ENCODE data around the gene RBM44.
A peak's percentile ranks its signal among the peaks of the same experiment; 100 is the strongest.
"Not testable (repeated sequence)": the region's sequence is repeated elsewhere in the genome, so short reads cannot be mapped to it uniquely, and the experiment has no call there.

RBM44 gene

DNA sequence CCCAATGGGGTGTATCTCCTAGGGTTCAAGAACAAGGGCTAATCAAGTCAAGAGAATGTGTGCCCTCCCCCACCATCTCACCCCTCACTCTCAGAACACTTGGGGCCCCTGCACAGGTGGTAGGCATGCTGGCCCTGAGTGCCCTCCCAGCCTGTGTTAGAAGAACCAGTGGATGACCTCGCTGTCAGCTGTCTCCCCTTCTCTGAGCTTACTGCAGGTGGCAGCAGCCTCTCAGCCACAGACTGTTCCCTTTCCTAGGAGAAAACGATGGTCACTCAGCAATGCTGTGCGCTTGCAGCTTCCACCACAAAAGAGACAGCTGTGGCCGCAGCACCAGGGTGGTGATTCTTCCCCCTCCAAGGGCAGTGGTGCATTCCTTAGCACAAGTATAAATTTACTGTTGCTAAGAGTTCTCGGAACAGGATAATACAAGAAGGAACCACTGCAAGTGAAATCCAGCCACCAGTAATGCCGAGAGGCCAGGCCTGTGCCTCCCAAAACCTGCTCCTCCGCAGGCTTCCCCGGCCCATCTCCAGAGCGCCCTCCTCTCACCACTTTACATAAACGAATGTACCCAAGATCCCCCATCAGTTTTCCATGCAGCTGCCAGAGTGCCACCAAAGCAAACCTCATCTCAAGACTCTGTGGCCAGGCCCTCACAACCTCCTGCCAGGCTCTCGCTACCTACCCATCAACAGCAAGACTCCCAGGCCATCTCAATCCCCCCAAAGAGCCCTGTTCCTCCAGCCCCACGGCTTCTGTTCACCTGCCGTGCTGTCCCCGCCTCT lies 59.9 kb downstream of the RBM44 start:
- peak; percentile 86 for DNase-seq

DNA sequence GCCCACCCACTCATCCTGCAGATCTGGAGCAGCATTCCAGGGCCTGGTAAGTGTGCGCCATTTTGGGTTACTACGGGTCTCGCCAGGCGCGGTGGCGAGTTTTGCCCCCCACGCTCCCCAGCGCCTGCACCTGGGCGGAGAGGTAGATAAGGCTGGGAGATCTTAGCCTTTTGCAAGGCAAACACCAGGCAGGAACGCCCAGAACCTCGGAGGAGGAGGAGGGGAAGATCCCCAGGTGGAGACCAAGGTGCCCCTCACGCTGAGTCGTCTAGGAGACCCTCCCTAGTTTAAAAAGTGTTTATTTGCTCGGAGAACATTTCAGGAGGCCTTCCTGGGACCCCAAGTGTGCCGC lies 60.5 kb downstream of the RBM44 start:
- no peak for DNase-seq

DNA sequence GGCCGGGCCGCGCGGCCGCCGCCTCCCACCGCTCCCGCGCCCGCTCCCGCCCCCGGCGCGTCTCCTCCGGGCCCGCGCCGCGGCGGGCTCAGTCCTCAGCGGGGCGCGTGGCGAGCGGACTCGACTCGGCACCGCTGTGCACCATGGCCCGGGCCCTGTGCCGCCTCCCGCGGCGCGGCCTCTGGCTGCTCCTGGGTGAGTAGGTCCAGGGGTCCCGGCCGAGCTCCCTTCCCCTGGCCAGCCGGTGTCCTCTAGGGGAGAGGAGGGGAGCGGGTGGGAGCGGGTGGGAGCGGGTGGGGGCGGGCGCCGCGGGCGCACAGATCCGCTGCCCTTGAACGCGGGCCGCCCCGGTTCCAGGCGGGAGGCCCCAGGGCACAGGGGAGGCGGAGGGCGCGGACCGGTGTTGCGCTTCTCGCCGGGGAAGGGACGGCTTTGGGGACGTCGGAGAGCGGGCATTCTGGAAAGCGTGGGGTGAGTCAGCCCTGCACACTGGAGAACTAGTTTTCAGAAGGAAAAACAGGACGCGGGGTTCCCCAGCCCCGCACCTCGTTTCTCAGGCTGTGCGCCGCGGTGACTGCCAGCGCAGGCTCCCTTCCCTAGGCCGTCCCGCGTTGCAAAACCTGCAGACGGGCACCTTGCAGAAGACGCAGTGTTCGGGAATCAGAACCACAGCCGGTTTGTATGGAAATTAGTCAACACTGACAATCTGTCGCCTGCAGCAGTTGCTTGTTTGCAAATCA lies 61.1 kb downstream of the RBM44 start, which contains the start of gene RAMP1:
Gene RAMP1 (plus strand): TSS at position 91 of the 740 bp plus-strand sequence. CDS start 53 bp downstream, at position 144.
- DNase-seq, result no peak

DNA sequence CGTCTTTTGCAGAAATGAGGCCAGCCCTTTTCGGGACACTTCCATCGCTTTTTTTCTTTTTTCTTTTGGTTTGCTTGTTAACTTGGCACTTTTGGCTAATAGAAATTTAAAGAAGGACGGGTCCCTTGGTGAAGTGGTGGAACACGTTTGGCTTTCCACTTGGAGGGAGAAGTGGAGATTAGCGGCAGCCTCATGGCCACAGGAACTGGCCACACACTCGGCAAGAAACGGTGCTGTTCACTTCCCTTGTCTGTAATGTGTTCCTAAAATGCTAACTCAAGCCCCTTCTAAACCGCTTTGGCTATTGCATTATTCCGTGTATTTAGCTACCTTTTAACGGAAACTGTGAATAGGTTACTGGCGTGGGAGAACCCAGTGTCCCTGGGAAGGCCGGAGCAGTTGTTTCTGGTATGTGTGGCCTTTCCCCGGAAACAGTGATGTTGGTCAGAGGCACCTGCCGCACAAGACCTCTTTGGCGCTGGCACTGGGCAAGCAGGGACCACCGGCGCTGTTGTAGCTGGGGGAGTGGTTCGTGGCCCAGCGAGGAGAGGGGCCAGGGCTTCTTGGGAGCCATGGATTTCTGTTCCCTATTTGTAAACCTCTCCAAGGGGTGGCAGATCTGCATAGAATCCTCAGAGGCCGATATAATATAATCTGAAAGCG lies 61.8 kb downstream of the RBM44 start:
- DNase-seq, result no peak

DNA sequence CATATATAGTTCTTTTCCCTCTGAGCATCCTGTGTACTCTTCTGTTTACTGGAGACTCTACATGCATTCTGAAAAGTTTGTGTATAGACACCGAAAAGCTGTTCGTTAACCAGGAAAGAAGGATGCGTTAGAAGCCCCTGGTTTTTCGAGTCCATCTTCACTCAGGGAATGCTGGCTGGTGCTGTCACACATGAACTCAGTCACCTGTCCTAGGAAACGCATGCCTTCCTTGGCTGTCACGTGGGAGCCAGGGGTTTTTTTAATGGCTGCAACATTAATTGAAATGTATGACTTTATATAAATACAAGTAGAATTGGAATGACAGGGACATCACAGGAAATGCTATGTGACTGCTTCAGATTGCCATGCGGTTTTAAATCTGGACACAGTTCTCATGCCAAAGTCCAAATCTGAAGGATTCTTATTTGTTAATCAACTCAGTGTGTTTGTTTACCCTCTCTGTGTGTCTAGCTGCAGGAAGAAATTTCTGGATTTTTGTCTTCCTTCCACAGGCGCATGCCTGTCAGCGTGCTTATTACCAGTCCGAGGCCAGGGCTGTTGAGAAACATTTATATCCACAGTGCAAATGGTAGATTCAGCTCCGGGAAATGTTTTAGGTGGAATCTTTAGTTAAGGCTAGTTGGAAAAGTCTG lies 63.4 kb downstream of the RBM44 start:
- no peak for DNase-seq

DNA sequence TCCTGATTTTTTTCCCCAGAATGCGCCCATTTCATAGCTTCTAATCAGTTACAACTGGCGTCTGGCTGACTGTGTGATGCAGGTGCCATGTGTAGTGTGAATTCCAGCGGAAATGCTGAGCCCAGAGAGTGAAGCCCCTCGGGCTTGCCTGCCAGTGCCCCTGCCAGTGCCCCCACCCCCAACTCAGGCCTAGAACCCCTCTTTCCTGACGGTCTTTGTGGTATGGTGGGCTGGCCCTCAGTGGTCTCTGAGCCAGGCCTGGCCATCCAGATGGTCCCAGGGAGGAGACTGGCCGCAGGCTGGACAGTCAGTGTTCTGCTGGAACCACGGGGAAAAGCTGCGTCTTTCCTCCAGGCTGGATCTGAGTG lies 63.9 kb downstream of the RBM44 start:
- no peak for DNase-seq

DNA sequence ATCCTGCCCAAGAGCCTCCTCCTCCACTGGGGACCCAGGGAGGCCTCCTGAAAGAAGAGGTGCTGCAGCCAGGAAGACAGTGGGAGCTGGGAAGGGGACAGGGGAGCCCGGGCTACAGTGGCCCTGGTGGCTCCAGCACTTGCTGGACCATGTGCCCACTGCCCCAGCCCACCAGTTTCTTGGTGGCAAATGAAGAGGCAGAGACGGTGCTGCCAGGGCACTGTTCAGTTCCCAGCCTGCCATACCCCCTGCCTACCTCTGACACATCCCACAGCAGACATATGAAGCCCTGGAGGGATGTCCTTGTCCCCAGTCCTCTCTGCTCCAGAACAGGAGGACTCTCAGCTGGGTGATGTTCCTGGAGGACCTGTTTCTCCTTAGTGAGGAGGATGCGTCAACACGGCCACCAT lies 64.5 kb downstream of the RBM44 start:
- DNase-seq, result no peak

DNA sequence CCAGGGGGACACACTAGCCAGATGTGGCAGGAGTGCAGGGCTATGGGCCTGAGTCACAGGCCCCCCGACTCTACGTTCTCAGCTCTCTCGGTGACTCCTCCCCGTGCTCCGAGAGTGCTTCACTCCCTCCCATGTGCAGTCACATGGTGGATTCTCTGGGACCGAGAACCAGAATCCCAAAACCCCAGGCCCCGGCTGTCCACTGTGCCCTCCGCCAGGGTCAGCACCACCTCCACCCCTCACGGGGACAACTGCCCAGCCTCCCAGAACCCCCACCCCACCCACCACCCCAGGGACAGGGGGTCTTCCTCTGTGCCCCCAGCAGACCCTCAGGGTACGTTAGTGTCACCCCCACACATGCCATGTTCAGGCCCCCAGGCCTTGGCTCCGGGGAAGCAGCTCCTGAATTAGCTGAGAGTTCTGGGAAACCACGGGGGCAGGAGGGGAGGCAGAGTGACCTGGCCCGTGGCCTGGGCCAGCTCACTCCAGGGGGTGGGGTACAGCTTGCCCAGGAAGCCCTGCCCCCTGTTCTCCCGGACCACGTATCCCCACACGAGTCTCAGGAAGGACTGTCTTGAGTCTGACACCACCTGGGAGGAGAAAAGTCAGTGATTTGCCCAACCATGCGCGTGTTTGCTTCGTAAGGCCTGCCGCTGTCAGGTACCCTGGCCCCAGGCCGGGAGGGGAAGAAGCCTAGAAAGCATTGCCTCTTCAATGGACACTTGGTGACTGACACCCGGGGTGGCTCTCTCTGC lies 65.3 kb downstream of the RBM44 start:
- DNase-seq, result no peak

DNA sequence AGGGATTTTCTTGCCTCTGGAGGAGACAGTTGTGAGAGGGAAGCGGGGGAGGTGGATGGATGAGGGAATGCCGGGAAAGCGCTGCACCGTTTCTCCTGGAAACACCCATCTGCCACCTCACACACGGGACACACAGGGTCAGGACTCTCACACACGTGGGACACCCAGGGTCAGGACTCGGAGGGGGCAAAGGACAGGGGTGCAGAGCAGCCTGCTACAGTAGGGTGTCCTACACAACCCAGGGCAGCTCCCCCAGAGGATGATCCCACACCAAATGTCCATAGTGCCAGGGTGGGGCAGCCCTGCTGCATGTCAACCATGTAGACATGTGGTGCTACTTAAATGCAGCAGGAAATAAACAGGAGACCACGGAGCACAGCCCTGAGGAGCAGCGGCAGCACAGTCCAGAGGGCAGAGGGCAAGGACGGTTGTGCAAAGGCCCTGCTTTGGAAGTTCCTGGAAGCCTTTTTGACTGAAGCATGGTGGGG lies 65.9 kb downstream of the RBM44 start:
- DNase-seq, result no peak

DNA sequence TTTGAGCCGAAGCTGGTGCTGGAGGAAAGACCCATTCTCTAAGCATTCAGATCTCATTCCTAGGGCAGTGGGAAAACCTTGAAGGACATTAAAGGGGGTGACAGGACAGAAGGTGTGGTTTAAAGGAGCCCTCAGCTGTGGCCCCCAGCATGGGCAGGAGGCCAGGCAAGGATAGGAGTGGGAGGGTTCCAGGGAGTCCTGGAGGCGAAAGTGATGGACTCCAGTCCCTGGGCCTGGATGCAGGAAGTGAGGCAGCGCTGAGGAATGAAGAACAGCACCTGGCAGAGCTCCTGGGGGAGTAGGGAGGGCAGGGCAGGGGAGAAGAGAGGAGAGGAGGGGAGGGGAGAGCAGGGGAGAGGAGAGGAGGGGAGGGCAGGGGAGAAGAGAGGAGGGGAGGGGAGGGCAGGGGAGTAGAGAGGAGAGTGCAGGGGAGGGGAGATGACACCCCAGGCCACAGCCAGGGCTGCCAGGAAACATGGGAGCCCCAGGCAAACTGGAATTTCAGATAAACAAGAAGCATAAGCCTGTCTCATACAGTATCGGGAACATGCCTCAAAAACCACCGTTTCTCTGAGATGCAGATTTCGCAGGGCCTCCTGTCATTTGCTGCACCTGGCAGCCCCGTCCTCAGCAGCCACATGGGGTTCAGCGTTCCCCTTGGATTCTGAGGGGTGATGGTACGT lies 66.5 kb downstream of the RBM44 start:
- DNase-seq, result no peak

DNA sequence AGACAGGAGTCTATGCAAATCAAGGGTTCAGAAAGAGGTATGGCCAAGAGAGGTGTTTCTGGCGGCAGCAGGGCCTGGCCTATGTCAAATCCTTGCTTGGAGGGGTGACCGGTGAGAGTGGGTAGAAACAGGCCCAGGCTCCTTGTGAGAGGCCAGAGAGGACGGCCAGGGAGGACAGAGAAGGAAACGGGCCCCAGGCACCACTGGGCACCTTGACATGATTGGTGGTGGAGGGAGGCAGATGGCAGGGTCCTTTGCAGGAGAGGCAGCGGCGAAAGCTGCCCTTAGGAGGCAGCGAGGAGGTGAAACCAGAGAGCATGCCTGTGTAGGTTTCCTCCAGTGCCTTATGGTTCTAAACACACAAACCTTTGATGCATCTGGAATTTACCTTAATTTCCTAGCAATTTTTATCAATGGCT lies 67.1 kb downstream of the RBM44 start:
- no peak for DNase-seq

DNA sequence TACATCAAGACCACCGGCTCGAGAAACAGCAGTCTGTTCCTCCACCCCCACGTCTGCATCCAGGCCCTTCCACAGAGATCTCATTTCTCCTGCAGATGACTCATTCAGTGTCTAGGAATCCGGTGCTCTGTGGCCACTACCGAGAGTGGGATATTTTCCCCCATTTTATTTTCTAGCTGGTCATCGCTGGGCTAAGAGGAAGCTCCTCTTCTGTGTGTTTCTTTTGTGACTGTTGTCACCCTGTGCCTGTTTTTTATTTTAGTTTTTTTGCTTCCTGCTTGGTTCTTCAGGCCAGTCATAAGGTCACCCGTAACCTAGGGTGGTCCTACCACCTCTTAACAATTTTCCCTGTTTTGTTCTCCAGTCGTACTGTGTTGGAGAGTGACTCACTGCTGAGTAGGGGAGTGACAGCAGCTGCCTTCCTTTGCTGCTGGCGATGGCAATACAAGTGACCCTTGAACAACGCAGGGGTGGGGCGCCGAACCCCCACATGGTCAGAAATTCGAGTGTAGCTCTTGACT lies 67.6 kb downstream of the RBM44 start:
- no peak for DNase-seq

DNA sequence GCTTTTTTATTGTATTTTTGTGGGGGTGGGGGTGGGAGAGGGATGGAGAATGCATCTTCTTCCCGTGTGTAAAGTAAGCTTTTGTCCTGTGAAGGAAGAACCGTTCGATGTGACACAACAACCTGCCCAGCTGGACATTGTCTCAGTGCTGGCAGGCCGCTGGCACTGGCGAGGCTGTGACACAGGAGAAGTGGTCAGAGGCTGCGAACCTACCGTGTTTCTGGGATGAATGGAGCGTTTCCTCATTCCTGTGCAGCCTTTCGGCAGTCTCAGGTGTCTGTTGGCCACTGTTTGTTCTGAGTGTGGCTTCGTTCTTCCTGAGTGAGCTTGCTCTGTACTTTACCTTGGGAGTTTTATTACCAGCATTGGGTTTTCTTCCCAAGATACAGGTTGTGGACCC lies 68.9 kb downstream of the RBM44 start:
- no peak for DNase-seq

DNA sequence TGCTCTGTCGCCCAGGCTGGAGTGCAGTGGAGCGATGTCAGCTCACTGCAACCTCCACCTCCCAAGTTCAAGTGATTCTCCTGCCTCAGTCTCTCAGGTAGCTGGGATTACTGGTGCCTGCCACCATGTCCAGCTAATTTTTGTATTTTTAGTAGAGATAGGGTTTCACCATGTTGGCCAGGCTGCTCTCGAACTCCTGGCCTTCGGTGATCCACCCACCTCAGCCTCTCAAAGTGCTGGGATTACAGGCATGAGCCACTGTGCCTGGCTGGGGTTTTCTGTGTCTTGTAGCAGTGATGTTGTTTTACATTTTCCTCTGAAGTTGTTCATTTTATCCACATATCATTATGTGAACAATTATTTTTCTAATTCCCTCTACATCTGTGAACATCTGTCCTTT lies 69.5 kb downstream of the RBM44 start:
- DNase-seq, result not testable (repeated sequence)

DNA sequence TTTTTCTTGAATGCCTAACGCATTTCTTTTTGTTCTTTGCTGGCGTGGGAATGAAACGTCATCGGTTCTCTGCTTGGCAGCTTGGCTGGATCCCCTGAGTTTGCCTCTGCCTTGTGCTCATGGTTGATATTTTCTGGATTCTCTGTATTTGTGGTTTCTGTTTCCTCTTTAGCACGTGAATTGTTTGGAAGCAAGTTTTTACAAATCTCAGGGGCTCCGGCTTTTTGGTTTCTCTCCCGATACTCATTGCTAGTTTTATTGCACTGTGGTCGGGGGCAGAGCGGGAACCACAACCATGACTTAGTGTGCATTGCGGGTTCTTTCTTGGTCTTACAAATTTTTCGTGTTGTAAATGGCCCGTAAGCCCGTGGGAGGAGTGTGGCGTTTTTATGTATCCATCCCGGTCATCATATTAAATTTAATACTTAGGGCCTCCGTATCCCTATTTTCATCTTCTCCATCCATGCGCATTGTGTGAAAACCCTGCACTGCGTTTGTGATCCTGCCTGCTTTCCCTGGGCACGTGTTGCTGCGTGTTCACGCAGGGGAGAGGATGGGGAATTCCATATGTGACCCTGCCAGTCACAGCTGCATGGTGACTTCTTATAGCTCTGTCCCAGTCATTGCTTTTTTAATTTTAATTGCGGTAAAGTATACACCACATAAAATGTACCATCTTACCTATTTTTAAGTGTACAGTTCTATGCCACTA lies 70.2 kb downstream of the RBM44 start:
- DNase-seq, result peak; percentile 51

DNA sequence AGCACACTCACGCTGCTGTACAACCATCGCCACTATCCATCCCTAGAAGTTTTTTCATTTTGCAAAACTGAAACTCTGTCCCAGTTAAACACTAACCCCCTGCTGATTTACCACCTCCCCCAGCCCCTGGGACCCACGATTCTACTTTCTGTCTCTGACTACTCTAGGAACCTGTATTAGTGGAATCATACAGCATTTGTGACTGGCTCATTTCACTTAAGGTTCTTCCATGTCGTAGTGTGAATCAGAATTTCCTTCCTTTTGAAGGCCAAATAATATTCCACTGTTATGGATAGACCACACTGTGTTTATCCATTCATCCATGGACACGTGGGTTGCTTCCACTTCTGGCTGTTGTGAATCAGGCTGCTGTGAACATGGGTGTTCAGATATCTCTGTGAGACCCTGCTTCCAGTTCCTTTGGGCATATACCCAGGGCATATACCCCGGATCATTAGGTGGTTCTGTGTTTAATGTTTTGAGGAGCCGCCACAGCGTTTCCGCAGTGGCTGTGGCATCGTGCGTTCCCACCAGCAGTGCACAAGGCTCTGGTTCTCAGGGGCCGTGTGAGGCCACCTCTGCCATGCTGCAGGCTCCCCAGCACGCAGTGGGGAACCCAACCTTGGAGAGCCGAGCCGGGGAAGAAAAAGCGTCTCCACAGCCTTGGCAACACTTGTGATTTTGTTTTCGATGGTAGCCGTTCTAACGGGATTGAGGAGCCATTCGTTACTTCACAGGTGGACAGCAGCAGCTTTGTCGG lies 70.9 kb downstream of the RBM44 start:
- no peak for DNase-seq

DNA sequence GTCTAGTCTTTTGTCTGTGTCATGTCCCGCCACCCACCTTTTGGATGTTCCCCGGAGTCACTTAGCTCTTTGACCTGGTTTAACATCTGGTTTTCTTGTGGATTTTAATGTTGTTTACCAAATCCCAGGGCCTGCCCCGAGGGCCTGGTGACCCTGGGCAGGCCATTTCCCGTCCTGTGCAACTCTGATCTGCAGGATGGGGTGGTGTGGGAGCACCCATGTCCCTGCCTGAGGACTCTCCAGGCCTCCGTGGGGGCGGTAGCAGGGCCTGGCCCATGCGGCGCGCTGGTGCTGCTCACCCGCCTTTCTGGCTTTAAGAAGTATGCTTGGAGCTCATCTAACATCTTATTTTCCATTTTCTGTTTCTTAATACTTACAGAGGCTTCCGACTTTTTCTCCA lies 71.5 kb downstream of the RBM44 start:
- no peak for DNase-seq

DNA sequence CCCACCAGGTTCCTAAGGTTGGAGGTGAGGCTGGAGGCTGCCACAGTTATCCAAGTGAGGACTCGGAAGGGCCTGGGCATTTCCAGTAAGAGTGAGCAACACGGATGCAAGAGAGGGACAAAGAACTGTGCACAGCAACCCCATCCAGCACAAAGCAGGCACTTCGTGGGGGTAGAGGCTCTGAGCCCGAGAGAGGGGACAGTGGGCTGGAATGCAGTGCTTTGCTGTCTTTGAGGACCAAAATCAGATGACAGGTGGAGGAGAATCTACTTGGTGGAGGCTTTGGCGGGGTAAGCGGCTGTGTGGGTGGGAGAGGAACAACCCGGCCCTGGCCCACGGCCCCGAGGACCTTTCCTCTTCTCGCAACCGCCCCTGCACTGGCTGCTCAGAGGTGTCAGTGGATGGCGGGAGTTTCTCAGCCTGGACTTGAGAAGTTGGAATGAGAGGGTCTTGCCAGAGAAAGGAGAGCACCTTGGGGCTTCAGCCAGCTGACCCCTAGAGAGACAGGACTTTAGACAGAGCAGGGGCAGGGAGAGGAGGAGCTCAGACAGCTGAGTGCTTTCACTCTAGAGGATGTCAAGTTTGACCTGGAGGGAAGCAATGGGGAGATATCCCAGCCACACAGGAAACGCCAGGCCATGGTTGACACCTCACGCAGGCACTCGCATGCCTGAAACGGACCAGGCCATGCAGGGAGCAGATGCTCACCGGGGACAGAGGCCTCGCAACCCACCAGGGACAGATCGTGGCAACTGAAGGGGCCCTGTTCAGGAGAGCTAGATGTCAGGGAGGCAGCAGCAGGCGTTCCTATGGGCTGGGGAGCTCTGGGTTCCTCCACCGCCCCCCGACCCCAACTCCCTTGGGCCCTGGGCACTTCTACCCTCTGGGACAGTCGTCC lies 72.4 kb downstream of the RBM44 start:
- DNase-seq, result no peak

Data from left hindlimb (tissue), 1 donor.